C4-2B (cell line): ENCODE data around the gene ATXN2.

Experiments used
- ZFX ChIP-seq: fragments of 450-650 bp; IDR thresholded peaks from 2 replicates; pipeline ENCODE4 v1.6.1; 2017
- TF ChIP-seq, protein P1 (sequence below): fragments of 450-650 bp; conservative IDR thresholded peaks from 2 replicates; pipeline ENCODE4 v1.5.1; 2017; ENCODE audit warnings: mild to moderate bottlenecking

- TF ChIP-seq, protein P1, sequence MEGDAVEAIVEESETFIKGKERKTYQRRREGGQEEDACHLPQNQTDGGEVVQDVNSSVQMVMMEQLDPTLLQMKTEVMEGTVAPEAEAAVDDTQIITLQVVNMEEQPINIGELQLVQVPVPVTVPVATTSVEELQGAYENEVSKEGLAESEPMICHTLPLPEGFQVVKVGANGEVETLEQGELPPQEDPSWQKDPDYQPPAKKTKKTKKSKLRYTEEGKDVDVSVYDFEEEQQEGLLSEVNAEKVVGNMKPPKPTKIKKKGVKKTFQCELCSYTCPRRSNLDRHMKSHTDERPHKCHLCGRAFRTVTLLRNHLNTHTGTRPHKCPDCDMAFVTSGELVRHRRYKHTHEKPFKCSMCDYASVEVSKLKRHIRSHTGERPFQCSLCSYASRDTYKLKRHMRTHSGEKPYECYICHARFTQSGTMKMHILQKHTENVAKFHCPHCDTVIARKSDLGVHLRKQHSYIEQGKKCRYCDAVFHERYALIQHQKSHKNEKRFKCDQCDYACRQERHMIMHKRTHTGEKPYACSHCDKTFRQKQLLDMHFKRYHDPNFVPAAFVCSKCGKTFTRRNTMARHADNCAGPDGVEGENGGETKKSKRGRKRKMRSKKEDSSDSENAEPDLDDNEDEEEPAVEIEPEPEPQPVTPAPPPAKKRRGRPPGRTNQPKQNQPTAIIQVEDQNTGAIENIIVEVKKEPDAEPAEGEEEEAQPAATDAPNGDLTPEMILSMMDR: no peak
- no peak for TF ChIP-seq ZFX
These were observed 180.6 kb downstream of the ATXN2 start for GRCh38 chr12:111418594-111418880.
